Liver (tissue), 3 donors: Measurements from ENCODE around the gene KCNJ12.

Experiments used
- JUND ChIP-seq, 2 donors: IDR thresholded peaks; 2 replicates each; pipeline ENCODE4 v1.6.1; 2016; ENCODE audit warnings: antibody characterized with exemption in 2 of 2
- MAX ChIP-seq: IDR thresholded peaks from 2 replicates; pipeline ENCODE4 v1.6.1; 2016; ENCODE audit warnings: antibody characterized with exemption
- RAD21 ChIP-seq, 2 donors: IDR thresholded peaks; 2 replicates each; pipeline ENCODE4 v1.6.1; 2016; ENCODE audit warnings: antibody characterized with exemption in 2 of 2, mild to moderate bottlenecking in 2 of 2
- SP1 ChIP-seq: IDR thresholded peaks from 2 replicates; pipeline ENCODE4 v1.6.1; 2018; ENCODE audit warnings: antibody characterized with exemption, mild to moderate bottlenecking
- TF ChIP-seq, protein P1 (sequence below): fragments of 150-350 bp; IDR thresholded peaks from 2 replicates; pipeline ENCODE4 v1.5.1; 2017; ENCODE audit warnings: improper control_type of control experiment, low read depth, low read length; ENCODE audit not compliant: missing input control
- donor health status: healthy.
- donor health status: healthy.

DNA sequence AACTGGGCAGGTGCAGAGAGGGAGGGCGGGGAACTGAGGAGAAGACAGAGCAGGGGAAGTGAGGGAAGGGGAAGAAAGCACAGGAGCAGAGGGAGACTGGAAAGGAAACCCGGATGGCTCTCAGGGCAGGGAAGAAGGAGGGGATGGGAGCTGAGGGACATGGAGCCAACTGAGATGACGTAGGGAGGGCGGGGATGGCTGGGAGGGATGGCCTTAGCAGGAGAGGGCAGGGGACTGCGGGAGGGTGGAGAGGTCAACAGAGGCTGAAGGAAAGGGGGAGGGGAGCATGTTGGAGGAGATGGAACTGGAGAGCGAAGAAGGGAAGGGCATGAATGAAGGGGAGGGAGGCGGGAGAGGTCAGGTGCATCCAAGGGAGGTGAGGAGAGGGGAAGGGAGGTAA lies 81.9 kb downstream of the KCNJ12 start:
- TF ChIP-seq SP1 (no peak), RAD21 (IDR thresholded peaks at IDR 0.05) (no peak), JUND (IDR thresholded peaks at IDR 0.05) (no peak), MAX (no peak)
- TF ChIP-seq, protein P1, sequence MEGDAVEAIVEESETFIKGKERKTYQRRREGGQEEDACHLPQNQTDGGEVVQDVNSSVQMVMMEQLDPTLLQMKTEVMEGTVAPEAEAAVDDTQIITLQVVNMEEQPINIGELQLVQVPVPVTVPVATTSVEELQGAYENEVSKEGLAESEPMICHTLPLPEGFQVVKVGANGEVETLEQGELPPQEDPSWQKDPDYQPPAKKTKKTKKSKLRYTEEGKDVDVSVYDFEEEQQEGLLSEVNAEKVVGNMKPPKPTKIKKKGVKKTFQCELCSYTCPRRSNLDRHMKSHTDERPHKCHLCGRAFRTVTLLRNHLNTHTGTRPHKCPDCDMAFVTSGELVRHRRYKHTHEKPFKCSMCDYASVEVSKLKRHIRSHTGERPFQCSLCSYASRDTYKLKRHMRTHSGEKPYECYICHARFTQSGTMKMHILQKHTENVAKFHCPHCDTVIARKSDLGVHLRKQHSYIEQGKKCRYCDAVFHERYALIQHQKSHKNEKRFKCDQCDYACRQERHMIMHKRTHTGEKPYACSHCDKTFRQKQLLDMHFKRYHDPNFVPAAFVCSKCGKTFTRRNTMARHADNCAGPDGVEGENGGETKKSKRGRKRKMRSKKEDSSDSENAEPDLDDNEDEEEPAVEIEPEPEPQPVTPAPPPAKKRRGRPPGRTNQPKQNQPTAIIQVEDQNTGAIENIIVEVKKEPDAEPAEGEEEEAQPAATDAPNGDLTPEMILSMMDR: no peak
